Heart left ventricle (tissue), 13 donors: ENCODE results near the gene VENTX.

ENCODE experiments used
- POLR2A ChIP-seq, 2 donors: fragments of 450-650 bp; IDR thresholded peaks; one replicate each; pipeline ENCODE4 v1.6.1; 2017; ENCODE audit warnings: antibody characterized with exemption in 2 of 2, mild to moderate bottlenecking in 2 of 2, moderate library complexity in 2 of 2
- TF ChIP-seq, protein P1 (sequence below), 12 donors: fragments of 200-600 bp; sonication (generic) in 4 of 12; IDR thresholded peaks; one replicate each; pipeline versions ENCODE4 v1.5.0 to v1.8.0; 2018 to 2022; ENCODE audit warnings: antibody characterized with exemption in 12 of 12, mild to moderate bottlenecking in 5 of 12
- donor health status: ischemic (EF 13 %, LVEDD 7.1; RV severe dilation, severe dysfunction).
- donor health status: DM: no; HTN: yes; CAD: no.
- donor health status: DM: no; HTN: no; CAD: no.
- donor health status: ischemic (EF 25% LVEDD 6.9; RV normal size, moderate dysfunction).
- donor health status: ischemic (EF 25% LVEDD 5.7; RV mildly dilated, moderate dysfunction).
- donor health status: ischemic (EF 35%, LVEDD 5.7; RV mildly dilated, moderate dysfunction).
- donor health status: nonischemic (EF 11% LVEDD 7.7; RV severe dilation, severe dysfunction).
- donor health status: DM: yes; HTN: yes; CAD: no.
- donor health status: PGD.
- donor health status: ischemic (EF 29% LVEDD 5.4; RV normal size, mild dysfunction).
- donor health status: nonischemic (EF 23%, LVEDD 6.1; RV moderate dilation, normal function).

GRCh38 chr10:133199488-133199885 is 38.2 kb upstream of the VENTX start:
- TF ChIP-seq, protein P1, sequence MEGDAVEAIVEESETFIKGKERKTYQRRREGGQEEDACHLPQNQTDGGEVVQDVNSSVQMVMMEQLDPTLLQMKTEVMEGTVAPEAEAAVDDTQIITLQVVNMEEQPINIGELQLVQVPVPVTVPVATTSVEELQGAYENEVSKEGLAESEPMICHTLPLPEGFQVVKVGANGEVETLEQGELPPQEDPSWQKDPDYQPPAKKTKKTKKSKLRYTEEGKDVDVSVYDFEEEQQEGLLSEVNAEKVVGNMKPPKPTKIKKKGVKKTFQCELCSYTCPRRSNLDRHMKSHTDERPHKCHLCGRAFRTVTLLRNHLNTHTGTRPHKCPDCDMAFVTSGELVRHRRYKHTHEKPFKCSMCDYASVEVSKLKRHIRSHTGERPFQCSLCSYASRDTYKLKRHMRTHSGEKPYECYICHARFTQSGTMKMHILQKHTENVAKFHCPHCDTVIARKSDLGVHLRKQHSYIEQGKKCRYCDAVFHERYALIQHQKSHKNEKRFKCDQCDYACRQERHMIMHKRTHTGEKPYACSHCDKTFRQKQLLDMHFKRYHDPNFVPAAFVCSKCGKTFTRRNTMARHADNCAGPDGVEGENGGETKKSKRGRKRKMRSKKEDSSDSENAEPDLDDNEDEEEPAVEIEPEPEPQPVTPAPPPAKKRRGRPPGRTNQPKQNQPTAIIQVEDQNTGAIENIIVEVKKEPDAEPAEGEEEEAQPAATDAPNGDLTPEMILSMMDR (IDR thresholded peaks at IDR 0.05) = no peak
- no peak for TF ChIP-seq POLR2A (IDR thresholded peaks at IDR 0.05)
